ENCODE data around the gene FGF22.

FGF22 gene

DNA sequence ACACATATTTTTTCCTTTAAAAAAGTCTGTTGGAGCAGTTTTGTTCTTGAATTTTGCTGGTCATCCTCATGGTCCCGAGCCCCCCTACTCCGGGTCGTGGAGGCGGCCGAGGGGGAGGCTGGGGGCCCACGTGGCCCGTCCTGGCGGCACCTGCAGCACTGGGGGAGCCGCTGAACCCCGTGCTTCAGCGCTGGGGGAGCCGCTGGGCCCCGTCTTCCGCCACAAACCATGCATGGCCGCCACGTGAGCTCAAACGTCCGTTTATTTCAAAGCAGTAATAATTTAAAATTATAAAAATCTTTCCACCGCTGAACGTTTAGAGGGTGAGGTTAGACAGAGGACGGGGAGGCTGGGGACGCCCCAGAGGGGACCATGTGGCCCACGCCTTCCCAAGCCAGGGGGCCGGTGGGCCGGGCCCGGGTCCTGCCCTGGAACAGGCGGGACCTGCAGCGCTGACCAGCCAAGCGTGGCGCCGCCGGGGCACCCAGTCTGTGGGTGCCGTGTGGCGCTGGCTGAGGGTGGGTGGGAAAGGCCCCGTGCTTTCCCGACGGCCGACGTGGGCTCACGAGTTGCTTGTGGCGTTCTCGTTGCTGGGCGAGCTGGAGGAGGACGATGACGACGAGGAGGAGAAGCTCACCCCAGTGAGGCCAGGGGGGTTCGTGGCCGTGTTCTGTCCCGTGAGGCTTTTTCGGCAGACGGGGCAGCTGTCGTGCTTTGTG is 8.0 kb downstream of the FGF22 start:
- TF ChIP-seq, protein P1, sequence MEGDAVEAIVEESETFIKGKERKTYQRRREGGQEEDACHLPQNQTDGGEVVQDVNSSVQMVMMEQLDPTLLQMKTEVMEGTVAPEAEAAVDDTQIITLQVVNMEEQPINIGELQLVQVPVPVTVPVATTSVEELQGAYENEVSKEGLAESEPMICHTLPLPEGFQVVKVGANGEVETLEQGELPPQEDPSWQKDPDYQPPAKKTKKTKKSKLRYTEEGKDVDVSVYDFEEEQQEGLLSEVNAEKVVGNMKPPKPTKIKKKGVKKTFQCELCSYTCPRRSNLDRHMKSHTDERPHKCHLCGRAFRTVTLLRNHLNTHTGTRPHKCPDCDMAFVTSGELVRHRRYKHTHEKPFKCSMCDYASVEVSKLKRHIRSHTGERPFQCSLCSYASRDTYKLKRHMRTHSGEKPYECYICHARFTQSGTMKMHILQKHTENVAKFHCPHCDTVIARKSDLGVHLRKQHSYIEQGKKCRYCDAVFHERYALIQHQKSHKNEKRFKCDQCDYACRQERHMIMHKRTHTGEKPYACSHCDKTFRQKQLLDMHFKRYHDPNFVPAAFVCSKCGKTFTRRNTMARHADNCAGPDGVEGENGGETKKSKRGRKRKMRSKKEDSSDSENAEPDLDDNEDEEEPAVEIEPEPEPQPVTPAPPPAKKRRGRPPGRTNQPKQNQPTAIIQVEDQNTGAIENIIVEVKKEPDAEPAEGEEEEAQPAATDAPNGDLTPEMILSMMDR (IDR thresholded peaks at IDR 0.05; ENCODE audit: insufficient read depth, low read length, poor library complexity, severe bottlenecking): no peak
- peak; percentile 19 for DNase-seq (ENCODE audit: extremely low read depth, insufficient read length)
- Histone ChIP-seq H3K27me3 (replicated peaks; ENCODE audit: control insufficient read depth, insufficient read depth, low read length) (no peaks in the 10 kb centered on the region), H3K4me3 (replicated peaks; ENCODE audit: low read depth, low read length) (no peak overlapping the region), H3K36me3 (ENCODE audit: control insufficient read depth, insufficient read depth, low read length) (peaks cover 25% of the 10 kb centered on the region)

DNA sequence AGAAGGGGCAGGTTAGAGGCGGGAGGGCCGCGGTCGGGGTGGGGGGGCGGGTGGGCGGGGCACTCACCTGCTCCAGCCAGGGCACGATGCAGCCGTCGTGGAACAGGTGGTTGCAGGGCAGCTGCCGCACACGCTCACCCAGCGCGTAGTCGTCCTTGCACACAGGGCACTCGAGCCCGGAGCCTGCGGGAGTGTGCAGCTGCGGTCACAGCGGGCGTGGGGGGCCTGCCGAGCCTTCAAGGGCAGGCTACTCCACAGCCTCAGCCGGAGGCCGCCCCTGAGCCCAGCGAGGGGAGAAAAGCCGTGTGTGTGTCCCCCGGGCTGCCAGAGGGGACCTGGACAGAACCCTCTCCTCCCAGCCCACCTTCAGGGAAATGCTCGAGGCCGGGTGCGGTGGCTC is 8.6 kb downstream of the FGF22 start:
- Histone ChIP-seq H3K4me3 (replicated peaks; ENCODE audit: low read depth, low read length) (no peak overlapping the region), H3K36me3 (ENCODE audit: control insufficient read depth, insufficient read depth, low read length) (peaks cover 27% of the 10 kb centered on the region), H3K27me3 (replicated peaks; ENCODE audit: control insufficient read depth, insufficient read depth, low read length) (no peaks in the 10 kb centered on the region)
- TF ChIP-seq, protein P1 (IDR thresholded peaks at IDR 0.05; ENCODE audit: insufficient read depth, low read length, poor library complexity, severe bottlenecking): no peak
- no peak for DNase-seq (ENCODE audit: extremely low read depth, insufficient read length)

DNA sequence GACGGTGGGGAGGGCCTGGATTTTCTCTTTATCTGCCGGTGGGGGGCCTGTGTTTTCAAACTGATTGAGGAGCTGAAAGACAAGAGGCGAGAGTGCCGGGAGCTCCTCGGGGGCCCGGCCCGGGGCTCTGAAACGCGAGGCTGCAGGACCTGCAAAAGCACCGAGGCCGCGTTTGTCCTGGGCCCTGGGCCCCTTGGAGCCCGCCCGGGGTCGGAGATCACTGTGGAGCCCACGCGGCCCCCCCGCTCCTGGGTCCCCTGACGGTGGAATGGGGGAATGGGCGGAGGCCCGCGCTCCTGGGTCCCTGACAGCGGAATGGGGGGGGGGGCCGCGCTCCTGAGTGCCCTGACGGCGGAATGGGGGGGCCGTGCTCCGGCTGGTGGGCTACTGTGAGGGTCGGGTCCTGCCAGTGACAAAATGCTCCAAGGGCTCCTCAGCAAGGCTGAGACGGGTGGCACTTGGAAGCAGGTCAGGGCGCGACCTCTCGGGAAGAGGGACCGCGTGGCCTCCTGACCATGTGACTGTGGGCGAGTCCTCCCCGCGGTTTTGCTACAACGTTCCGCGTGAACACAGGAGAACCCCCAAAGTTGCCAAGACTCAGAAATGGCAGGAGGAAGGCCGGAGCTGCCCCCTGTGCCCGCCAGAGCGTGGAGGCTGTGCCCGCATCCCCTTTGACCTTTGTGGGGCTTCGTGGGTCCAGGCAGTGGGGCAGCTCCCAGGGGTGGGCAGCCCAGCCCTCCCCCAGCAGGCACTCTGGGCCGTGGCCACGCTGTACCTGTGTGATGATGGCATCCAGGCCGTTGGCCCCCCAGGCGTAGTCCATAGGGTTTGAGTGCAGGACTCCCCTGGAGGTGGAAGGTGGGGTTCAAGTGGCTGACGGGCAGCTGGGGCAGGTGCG is 9.5 kb downstream of the FGF22 start:
- no peaks in the 10 kb centered on the region for H3K27me3 ChIP-seq (replicated peaks; ENCODE audit: control insufficient read depth, insufficient read depth, low read length)
- H3K36me3 ChIP-seq (ENCODE audit: control insufficient read depth, insufficient read depth, low read length): peaks cover 30% of the 10 kb centered on the region
- no peak for DNase-seq (ENCODE audit: extremely low read depth, insufficient read length)
- H3K4me3 ChIP-seq (replicated peaks; ENCODE audit: low read depth, low read length): no peak overlapping the region
- TF ChIP-seq, protein P1 (IDR thresholded peaks at IDR 0.05; ENCODE audit: insufficient read depth, low read length, poor library complexity, severe bottlenecking): no peak

DNA sequence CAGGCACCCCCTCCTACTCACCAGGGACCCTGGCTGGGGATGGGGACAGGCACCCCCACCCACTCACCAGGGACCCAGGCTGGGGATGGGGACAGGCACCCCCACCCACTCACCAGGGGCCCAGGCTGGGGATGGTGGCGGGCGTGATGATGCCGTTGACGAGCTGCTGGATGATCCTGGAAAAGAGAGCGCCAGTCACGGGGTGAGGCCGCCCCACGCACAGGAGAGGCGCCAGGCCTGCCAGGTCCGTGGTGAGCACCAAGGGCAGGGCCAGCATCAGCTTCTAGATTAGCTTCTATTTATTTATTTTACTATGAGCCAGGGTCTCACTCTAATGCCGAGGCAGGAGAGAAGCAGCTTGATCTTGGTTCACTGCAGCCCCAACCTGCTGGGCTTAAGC is 10.4 kb downstream of the FGF22 start:
- TF ChIP-seq, protein P1 (IDR thresholded peaks at IDR 0.05; ENCODE audit: insufficient read depth, low read length, poor library complexity, severe bottlenecking): no peak
- H3K4me3 ChIP-seq (replicated peaks; ENCODE audit: low read depth, low read length): no peak overlapping the region
- DNase-seq (ENCODE audit: extremely low read depth, insufficient read length): no peak
- peaks cover 31% of the 10 kb centered on the region for H3K36me3 ChIP-seq (ENCODE audit: control insufficient read depth, insufficient read depth, low read length)
- H3K27me3 ChIP-seq (replicated peaks; ENCODE audit: control insufficient read depth, insufficient read depth, low read length): no peaks in the 10 kb centered on the region

DNA sequence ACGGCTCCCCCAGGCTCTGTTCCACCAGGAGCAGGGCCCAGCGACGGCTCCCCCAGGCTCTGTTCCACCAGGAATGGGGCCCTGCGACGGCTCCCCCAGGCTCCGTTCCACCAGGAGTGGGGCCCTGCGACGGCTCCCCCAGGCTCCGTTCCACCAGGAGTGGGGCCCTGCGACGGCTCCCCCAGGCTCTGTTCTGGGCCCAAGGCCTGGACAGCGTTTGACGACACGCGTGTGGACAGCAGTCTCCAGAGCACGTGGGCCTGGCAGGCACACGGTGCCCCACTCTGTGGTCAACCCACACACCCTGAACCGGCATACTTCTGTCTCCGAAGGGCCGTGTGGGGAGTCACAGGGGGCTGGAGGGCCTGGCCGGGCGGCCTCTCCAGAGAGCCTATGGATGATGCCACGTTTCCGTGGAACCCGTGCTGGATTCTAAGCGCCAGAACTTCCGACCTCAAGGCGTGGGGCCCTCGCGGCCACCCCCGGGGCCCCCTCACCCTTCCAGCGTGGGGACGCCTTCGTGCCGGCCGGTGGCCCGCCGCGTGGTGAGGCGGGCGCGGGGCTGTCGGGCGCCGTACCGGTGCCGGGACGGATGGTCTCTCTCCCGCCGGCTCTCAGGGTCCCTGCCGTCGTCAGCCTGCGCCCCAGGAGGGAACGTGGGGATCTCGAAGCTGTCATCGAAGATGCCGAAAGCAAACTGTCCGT is 11.6 kb downstream of the FGF22 start:
- DNase-seq (ENCODE audit: extremely low read depth, insufficient read length): no peak
- Histone ChIP-seq H3K4me3 (replicated peaks; ENCODE audit: low read depth, low read length) (no peak overlapping the region), H3K36me3 (ENCODE audit: control insufficient read depth, insufficient read depth, low read length) (peaks cover 29% of the 10 kb centered on the region), H3K27me3 (replicated peaks; ENCODE audit: control insufficient read depth, insufficient read depth, low read length) (no peaks in the 10 kb centered on the region)
- TF ChIP-seq, protein P1 (IDR thresholded peaks at IDR 0.05; ENCODE audit: insufficient read depth, low read length, poor library complexity, severe bottlenecking): no peak

Data from GM06990 (cell line).